GM19025 (cell line): ENCODE data around the gene CNOT6L.

Experiments
- ATAC-seq: cut with Tn5 transposase; IDR thresholded peaks from one replicate; pipeline ENCODE4 v1.9.1; 2021; ENCODE audit warnings: mild to moderate bottlenecking, low read depth, moderate library complexity; ENCODE audit not compliant: unreplicated experiment

Gene CNOT6L

DNA sequence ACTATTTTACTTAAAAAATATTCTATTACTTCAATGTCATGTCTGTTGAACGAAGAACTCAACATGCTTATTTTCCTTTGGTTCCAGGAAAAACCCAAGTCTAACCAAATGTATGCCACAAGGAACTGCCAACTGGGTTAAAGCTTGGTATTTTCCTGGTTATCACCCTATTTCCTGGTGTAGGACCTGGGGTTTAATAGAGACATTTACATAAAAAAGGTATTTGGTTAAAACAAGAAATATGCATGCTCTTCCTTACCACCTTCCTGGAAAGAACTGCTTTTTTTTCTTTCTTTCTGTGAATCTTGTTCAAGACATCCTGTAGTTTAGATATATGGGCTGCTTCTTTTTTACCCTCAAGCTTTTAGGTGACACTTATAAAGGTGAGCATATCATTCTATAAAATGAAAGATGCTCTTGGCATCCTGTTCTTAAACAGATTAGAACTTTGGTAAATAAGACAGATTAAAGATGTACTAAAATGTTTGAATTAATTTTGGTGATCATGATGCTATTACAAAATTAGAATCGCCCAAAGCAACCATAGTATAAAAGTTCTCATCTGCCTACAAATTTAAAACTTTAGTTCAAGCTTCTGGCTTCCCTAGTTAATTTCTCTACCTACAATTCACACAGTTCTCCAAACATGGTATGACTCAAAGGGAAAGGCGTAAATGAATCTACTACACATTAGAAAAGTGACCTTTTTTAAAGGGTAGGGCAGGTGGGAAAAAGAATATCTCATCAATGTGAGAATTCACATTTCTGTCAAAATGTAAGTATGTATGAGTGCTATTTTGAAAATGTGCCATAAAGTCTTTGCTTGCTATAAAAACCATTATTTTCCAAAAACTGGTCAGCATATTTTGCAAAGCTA, 103.5 kb downstream of the CNOT6L start:
- ATAC-seq, result no peak

DNA sequence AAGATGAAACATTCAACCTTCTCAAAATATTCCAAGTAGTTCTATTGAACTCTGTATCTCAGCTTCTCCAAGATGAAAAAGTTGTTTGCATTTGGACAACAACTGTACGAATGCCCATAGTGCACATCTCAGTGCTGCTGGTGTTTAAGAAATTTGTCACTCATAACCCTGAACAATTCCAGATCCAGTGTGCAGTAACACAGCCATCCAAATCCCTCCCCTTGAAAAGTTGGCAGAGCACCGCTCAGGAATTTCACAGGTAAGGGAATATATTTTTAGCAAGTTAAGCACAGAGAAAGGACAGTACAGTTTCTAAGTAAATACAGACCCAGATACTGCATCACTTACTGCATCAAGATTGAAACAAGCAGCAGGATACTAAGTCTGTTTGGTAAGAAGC, 104.7 kb downstream of the CNOT6L start:
- ATAC-seq, result no peak

DNA sequence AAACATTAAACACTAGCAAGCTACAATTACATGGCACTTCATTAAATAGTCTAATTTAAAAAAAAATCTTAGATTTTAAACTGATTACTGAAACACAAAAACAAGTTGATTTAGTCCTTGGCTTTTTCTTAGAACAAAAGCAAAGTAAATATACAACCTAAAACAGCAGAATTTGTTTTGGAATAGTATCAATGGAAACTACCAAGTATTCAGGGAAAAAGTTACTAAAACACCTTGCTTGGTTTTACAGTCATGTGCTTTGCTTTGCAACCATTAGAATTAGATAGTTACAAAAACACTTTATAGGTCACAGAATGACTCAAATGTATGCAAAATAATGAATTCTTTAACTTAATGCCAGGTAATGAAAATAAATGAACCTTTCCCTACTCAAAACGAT, 105.3 kb downstream of the CNOT6L start:
- ATAC-seq, result no peak

DNA sequence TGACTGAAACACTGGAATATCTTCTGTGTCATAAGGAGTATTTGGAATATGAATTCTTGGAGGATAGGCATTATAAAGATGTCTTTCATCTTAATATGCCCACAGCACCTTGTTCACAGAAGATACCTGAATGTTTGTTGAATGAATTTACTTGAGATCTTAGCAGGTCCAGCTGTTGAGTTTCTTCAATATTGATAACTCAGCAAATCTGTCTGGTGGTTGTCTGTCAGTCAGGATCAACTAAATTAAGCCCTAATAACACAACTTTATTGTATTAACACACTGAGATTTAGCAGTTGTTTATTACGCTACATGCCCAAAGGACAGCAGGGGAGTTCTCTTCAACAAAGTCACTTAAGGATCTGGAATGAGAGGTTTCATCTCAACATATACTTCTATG, 106.5 kb downstream of the CNOT6L start:
- ATAC-seq, result no peak

DNA sequence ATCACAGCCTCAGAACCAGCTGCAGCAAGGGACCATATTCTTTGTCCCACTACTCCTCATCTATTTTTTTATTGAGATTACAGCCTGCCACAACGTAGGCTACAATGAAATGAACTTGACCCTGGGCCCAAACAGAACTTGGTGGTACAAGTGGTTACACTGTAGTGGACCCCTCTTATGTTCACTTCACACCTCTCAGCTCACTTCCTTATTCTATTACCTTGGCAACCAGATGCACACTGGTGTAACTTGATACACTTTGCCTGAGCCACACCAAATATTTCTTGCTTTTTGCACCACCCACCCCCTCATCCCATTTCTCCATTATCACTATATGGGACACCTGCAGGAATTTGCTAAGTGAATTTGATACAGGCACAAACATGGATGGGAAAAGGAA, 107.7 kb downstream of the CNOT6L start:
- no peak for ATAC-seq

DNA sequence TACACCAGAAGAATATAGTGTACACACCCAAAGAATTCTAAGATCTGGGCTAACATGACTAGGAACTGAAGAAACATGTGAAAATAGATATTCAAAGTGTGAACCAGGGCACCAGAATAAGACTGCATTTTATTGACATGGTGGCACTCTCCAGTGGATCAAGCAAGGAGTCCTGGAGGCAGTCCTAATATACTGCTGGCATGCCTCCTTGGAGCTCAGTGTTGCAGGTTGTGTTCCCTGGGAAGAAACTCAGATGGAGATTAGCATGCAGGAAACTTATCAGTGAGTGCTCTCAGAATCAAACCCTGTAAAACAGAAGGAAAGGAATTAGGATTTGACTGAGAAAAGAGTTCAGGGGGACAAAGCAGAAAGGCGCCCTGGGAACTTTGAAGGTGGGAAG, 108.5 kb downstream of the CNOT6L start:
- no peak for ATAC-seq

DNA sequence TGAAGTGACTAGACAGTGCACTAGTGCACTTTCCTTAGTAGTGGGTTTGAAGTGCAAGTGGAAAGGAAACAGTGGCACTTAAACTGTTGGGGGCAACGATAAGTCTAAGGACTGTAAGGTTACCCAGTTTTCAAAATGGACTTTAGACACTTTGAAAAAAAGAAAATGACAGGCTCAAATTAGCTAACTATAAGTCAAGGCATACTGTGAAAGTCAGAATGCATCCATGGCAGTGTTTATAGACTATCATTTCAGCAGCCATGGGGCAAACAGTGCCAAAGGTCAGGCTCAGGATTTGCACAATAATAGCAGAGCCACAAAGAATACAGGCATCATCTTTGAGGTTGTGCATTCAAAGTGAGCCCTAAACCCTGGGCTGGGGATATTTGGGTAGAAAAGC, 109.1 kb downstream of the CNOT6L start:
- ATAC-seq, result no peak

DNA sequence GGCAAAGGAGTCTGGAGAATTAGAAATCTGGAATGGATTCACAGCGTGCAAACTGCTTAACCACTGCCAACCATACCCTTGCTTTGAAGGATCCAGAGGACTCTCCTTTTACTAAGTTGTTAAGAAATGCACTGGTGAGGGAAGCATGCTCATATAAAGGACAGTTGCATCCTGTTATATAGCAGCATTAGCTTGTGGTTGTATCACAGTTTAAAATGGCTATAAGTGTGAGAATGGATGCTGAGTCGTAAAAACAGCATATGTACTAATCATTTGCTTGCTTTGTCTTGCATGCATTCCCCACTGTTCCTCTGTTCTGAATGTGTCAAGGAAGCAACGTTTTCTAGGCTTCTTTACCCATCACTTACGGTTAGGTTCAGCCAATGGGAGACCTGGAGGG, 112.5 kb downstream of the CNOT6L start:
- no peak for ATAC-seq

DNA sequence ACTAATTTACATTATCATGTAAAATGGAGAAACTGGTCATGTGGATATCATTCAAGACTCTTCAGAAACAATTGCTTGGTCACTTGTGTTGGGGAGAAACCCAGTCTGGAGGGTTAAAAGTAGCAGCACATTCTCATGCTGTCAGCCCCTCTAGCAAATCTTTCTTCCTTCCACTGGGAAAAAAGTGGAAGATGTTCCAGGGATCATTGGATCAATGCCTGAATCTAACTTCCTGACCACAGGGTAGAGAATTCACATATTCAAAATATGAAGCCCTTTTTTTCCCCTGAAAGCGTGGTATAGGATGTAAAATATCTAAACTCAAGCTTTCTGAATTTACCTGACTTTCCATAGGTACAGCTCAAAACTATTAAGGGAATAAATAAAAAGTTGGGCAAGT, 115.5 kb downstream of the CNOT6L start:
- no peak for ATAC-seq

DNA sequence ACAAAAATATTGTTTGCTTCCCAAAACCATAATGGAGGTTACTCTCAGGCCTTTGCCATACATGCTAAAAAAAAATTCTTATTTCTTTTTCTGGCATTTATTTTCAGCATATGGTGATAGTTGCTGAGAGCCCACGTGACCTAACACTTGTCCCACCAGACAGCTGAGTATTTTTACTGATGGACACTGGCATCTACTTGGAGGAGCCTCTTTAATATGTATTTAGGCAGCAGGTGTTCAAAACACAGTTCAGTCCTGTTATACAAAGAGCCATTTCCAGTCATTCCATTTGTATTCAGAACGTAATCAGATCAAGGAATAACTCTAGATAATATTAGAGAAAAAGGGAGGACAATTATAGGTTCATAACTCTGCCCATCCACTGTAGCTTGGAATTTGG, 118.0 kb downstream of the CNOT6L start:
- ATAC-seq, result no peak

DNA sequence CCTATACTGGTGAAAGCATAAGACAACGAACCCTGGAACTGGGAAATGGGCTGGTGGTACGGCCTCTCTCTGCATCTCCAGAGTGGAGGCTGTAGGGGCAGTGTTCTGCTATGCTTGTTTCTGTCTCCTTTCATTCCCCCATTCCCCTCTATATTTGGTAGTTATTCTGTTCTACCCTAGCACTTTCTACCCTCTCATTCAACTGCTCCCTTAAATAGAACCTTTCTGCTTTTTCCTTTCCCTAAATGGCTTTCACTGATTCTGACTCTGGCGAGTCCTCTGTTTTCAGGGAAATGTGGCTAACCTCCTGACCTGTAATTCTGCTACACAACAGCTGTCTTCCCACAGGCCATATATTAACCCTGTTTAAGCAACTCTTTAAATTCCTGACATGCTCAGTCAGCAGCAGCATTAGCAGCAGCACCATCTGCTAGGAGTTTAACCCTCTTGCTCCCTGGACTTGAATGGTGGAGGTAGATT, 119.4 kb downstream of the CNOT6L start:
- no peak for ATAC-seq

DNA sequence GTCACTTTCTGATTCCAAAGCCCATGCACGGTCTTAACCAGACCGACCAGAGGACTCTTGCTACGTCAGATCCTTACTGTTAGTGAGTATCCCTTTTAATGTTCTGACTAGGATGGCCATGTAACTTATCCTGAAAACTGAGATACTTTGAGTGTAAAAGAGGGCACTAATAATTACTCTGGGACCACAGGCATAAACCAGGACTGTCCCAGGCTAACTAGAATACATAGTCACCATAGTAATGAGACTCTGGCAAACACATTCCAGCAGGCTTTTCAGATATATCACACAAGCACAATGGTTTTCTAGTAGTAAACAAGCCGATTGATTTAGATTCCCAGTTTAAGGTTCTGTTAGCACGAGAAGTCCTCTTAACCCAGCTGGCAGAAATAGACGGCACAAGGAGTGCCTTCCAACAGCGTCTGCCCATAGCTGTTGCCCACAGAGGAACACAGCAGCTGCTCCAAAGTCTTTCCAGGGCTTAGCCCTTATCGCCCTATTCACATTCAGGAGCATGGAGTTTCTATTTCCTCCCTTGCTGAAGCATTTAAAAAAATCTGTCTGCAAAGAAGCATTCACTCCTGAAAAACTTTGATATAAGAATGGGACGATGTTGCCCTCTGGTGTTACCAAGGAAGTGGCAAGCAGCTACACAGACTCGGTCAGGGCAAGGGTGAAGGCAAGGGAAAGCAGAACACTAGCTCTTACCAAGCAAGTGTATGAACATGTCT, 121.1 kb downstream of the CNOT6L start:
- no peak for ATAC-seq

DNA sequence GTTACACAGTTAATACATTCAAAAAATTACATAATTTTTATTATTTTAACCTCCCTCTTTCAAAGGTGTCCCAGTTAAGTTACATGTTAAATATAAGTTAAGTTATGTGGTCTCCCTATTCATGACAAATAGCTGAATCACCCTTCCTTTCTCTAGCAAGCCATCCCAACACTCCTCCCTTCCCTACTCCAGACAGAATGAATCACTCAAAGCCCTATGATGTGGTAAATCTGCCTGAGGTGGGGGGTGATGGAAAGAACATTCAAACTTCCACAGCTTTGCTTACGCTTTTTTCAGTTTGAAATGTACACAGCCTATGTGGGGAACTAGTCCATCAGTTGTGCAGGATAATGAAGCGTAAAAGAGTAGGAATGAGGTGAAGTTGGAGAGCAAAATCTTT, 123.4 kb downstream of the CNOT6L start:
- no peak for ATAC-seq

DNA sequence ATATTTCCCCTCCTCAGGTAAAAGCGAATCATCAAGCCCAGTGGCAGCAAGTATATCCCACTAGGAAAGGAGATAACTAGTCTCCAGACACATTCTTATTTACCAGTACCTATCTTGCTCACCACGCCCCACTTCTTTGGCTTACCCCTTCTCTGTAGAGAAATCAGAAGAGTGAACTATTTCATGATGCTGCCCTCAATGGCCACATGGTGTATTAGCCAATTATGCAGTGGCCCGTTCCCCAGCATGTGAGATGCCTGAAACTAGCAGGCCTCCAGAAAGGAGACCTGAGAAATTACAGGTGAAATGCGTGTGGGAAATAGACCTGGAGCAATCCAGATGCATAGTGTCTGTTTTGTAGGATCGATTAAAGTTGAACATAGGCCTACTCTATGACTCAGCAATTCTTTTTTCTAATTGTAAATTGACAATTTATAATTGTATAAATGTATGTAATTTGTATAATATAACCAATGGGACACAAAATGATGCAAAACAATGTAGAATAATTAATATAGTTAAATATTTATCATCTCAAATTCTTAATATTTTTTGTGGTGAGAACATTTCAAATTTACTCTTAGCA, 126.2 kb downstream of the CNOT6L start:
- no peak for ATAC-seq

DNA sequence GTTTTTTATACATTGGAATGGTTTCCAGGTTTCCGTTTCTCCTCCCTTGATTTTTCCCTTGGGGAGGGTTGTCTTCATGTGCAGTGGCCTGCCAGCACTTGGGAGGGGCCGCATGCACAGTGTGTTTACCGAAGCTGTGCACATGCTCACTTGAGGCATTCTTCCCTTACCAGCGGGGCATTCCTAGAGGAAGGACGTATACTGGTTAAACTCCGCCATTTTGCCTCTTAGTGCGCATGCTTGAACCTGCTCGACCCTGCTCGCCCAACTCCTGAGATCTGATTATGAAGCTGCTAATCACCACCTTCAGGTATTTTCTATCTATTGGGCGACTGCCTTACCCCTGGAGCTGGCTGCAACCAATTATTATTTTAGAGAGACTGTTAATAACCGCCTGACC, 137.4 kb downstream of the CNOT6L start:
- no peak for ATAC-seq

DNA sequence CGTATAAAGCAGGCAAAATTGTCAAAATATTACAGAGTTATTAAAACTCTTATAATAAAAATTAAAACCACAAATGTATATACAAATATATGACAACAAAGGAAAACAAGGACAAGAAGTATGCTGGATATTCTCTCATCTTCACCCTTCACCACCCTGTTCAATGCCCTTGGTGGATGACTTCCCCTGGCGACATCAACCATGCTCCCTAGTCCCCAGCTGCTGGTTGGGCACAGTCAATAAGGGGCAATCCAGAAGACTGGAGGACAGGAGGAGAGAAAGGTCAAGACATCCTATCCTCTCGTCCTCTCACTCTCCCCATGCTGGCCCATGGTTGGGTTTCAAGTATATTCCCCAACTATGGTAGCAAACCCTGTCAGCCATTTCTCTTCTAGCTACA, 142.3 kb downstream of the CNOT6L start:
- ATAC-seq, result no peak

DNA sequence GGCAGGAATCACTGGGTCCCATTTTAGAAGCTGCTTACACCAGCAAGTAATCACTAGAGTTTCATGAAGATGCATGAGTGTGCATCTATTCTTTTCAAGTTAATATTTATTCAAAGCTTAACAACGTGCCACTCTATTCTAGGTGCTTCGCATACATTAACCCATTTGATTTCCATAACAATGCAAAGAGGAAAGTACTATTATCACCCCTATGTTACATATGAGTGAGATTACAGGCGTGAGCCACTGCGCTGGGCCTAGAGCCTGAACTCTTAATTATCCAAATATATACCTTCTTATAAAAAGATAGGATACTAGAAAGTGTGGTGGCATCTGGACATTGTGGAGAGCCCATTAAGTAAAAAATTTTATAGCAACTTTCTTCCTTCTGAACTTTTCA, 148.1 kb downstream of the CNOT6L start:
- no peak for ATAC-seq

DNA sequence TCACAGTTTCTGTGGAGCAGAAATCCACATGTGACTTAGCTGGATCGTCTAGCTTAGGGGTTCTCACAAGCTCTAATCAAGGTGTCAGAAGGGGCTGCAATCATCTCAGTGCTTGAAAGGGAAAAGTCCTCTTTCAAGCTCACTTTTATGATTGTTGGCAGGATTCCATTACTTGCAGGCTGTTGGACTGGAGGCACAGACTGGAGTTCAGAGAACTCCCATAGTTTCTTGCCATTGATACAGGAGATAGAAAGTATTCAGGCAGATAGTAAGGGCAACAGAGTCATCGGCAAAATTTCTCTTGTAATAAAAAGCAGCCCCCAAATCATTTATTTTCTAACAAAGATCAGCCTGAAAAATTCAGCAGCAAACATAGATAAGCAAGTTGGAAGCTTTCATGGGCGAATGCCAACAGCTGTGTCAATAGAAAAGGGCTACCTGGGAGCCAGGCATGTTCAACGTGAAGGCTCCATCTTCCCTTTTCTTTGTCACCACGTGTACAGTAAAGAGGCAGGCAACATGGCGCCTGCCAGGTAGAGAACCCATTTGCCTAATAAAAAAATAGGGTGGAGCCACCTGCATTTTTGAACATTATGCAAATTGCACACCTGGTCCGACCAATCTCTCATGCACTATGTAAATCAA, 149.1 kb downstream of the CNOT6L start:
- ATAC-seq, result no peak

DNA sequence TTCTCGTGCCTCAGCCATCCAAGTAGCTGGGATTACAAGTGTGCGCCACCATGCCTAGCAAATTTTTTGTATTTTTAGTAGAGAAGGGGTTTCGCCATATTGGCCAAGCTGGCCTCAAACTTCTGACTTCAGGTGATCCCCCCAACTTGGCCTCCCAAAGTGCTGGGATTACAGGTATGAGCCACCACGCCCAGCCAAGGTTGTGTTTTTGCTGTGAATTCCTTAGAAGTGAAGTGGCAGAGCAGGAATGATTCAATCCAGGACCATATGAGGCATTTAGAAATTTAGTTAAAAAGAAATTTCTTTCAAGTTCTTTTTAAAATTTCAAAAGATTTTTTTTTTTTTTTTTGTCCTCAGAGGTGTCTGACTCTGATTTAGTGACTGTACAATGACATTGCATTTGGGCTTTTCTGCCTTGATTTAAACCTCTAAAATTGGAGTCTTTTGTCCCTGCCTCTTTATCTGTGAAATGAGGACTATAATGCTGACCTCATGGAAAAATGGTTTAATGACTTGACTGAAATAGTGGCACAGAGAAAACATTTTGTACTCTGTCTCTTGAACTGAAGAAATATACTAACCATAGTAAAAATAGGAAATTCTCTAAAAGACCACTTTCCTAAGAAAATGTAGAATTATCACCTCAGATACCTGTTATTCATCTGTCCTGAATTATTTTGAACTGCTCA, 153.6 kb downstream of the CNOT6L start:
- ATAC-seq, result no peak
